ENCODE measurements around the gene KIAA0319L.

- no peak for TF ChIP-seq CTCF (conservative IDR thresholded peaks at IDR 0.05; ENCODE audit: low read length)
- no peak for TF ChIP-seq EZH2phosphoT487 (IDR thresholded peaks at IDR 0.05; ENCODE audit: borderline replicate concordance, low read depth, low read length)
Observed at GRCh38 chr1:35592991-35593769, 36.0 kb upstream of the KIAA0319L start.

All from OCI-LY7 (cell line).